ENCODE results near the gene ABCB6. TPM values are rescaled to one million over a fixed set of nuclear protein-coding genes. Genes with fewer than 3 reads are reported as not detected.
A peak's percentile ranks its signal among the peaks of the same experiment; 100 is the strongest.

The ABCB6 gene
- total RNA-seq, 2 donors from 2014 or later, result 9.3 to 12.1 TPM

- DNase-seq (ENCODE audit: low spot score), result no peak
- Histone ChIP-seq H3K4me3 (no peak overlapping the region), H3K36me3 (peaks cover 59% of the 10 kb centered on the region), H3K4me1 (peaks cover 0 to 24% of the 10 kb centered on the region in 2 donors), H3K27me3 (no peaks in the 10 kb centered on the region), H3K9me3 (no peaks in the 10 kb centered on the region), H3K27ac (no peak overlapping the region)
- TF ChIP-seq, protein P1, sequence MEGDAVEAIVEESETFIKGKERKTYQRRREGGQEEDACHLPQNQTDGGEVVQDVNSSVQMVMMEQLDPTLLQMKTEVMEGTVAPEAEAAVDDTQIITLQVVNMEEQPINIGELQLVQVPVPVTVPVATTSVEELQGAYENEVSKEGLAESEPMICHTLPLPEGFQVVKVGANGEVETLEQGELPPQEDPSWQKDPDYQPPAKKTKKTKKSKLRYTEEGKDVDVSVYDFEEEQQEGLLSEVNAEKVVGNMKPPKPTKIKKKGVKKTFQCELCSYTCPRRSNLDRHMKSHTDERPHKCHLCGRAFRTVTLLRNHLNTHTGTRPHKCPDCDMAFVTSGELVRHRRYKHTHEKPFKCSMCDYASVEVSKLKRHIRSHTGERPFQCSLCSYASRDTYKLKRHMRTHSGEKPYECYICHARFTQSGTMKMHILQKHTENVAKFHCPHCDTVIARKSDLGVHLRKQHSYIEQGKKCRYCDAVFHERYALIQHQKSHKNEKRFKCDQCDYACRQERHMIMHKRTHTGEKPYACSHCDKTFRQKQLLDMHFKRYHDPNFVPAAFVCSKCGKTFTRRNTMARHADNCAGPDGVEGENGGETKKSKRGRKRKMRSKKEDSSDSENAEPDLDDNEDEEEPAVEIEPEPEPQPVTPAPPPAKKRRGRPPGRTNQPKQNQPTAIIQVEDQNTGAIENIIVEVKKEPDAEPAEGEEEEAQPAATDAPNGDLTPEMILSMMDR (IDR thresholded peaks at IDR 0.05), result no peak
Measured at GRCh38 chr2:219225350-219225749, 6.6 kb upstream of the ABCB6 start.

- Histone ChIP-seq H3K27me3 (no peaks in the 10 kb centered on the region), H3K4me3 (no peak overlapping the region), H3K27ac (no peak overlapping the region), H3K4me1 (peaks cover 0 to 30% of the 10 kb centered on the region in 2 donors), H3K36me3 (peaks cover 68% of the 10 kb centered on the region), H3K9me3 (no peaks in the 10 kb centered on the region)
- DNase-seq (ENCODE audit: low spot score), result no peak
- TF ChIP-seq, protein P1 (IDR thresholded peaks at IDR 0.05), result no peak
Measured at GRCh38 chr2:219223831-219224610, 5.3 kb upstream of the ABCB6 start.

DNA sequence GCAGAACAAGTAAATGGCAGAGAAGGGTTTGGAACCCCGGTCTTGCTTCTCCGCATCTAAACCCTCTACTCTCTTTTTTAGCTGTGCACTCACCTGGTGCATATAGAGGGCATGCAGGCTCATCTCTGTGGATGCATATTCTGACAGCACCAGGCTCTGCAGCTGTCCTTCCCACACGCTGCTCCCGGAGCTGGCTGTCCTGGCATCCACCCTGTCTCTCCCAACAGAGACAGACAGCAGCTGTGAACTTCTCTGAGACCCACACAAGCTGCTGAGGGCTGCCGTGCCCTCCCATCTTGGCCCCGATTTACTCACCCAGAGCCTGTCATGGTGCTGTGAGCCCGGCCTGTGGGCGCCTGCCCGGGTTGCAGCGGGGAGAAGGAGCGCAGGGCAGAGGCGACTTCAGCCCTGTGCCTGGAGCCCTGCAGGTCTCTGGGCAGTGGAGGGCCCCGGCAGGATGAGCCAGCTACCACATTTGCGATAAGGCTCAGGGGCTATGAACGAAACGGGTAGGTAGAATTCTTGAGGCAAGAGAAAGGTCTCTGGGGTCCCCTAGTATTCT, 3.3 kb upstream of the ABCB6 start:
- Histone ChIP-seq H3K4me1 (peaks cover 0 to 27% of the 10 kb centered on the region in 2 donors), H3K4me3 (no peak overlapping the region), H3K36me3 (peaks cover 68% of the 10 kb centered on the region), H3K27ac (no peak overlapping the region), H3K27me3 (no peaks in the 10 kb centered on the region), H3K9me3 (no peaks in the 10 kb centered on the region)
- TF ChIP-seq, protein P1 (IDR thresholded peaks at IDR 0.05), result no peak
- no peak for DNase-seq (ENCODE audit: low spot score)

- Histone ChIP-seq H3K27me3 (no peaks in the 10 kb centered on the region), H3K27ac (no peak overlapping the region), H3K4me1 (peaks cover 0 to 37% of the 10 kb centered on the region in 2 donors), H3K9me3 (no peaks in the 10 kb centered on the region), H3K36me3 (peaks cover 68% of the 10 kb centered on the region), H3K4me3 (no peak overlapping the region)
- TF ChIP-seq, protein P1 (IDR thresholded peaks at IDR 0.05), result no peak
- DNase-seq (ENCODE audit: low spot score), result no peak
Measured at GRCh38 chr2:219220652-219221402, 2.1 kb upstream of the ABCB6 start.

- peak overlapping the region in 1 of 2 donors; percentile 90 for H3K27ac ChIP-seq
- TF ChIP-seq, protein P1 (IDR thresholded peaks at IDR 0.05), result no peak
Measured at GRCh38 chr2:219219784-219220532, 1.2 kb upstream of the ABCB6 start.

More at GRCh38 chr2:219219784-219220532, 1.2 kb upstream of the ABCB6 start:
- H3K27me3 ChIP-seq, result no peaks in the 10 kb centered on the region
- peaks cover 0 to 37% of the 10 kb centered on the region in 2 donors for H3K4me1 ChIP-seq
- no peak for DNase-seq (ENCODE audit: low spot score)
- no peak overlapping the region for H3K4me3 ChIP-seq
- H3K9me3 ChIP-seq, result no peaks in the 10 kb centered on the region
- H3K36me3 ChIP-seq, result peaks cover 65% of the 10 kb centered on the region
